AG09309 (cell line): Measurements from ENCODE around the gene LRRC57.

ENCODE experiments used
- DNase-seq: peaks from one replicate; pipeline ENCODE4 v3.0.0-alpha.2; 2010; ENCODE audit warnings: low read depth
- H3K4me3 ChIP-seq: 2 replicates; pipeline ENCODE4 v1.5.1; 2011; ENCODE audit warnings: mild to moderate bottlenecking, low read depth, low read length, moderate library complexity; ENCODE audit not compliant: control insufficient read depth
- TF ChIP-seq, protein P1 (sequence below): IDR thresholded peaks from 2 replicates; pipeline ENCODE4 v1.5.1; 2011; ENCODE audit warnings: mild to moderate bottlenecking, low read depth, low read length, inconsistent platforms; ENCODE audit not compliant: insufficient read depth, control insufficient read depth; ENCODE audit errors: missing control alignments

The LRRC57 gene

GRCh38 chr15:42493679-42494078, 54.9 kb downstream of the LRRC57 start:
- H3K4me3 ChIP-seq = no peak overlapping the region
- TF ChIP-seq, protein P1, sequence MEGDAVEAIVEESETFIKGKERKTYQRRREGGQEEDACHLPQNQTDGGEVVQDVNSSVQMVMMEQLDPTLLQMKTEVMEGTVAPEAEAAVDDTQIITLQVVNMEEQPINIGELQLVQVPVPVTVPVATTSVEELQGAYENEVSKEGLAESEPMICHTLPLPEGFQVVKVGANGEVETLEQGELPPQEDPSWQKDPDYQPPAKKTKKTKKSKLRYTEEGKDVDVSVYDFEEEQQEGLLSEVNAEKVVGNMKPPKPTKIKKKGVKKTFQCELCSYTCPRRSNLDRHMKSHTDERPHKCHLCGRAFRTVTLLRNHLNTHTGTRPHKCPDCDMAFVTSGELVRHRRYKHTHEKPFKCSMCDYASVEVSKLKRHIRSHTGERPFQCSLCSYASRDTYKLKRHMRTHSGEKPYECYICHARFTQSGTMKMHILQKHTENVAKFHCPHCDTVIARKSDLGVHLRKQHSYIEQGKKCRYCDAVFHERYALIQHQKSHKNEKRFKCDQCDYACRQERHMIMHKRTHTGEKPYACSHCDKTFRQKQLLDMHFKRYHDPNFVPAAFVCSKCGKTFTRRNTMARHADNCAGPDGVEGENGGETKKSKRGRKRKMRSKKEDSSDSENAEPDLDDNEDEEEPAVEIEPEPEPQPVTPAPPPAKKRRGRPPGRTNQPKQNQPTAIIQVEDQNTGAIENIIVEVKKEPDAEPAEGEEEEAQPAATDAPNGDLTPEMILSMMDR = no peak
- DNase-seq = no peak

- TF ChIP-seq, protein P1 = no peak
- no peak for DNase-seq
- H3K4me3 ChIP-seq = peak overlapping the region; percentile 96; the same call in 1 of the 2 replicates
Measured at GRCh38 chr15:42491539-42492225, 56.9 kb downstream of the LRRC57 start.

- TF ChIP-seq, protein P1 = no peak
- peak within 1 kb of the TSS; percentile 96 for H3K4me3 ChIP-seq
- peak; percentile 69 for DNase-seq
Measured at GRCh38 chr15:42490671-42491538, 57.7 kb downstream of the LRRC57 start, which contains the start of gene ZNF106. Gene ZNF106 (minus strand): TSS chr15:42491141. CDS start chr15:42472289, 18,852 bp downstream.

DNA sequence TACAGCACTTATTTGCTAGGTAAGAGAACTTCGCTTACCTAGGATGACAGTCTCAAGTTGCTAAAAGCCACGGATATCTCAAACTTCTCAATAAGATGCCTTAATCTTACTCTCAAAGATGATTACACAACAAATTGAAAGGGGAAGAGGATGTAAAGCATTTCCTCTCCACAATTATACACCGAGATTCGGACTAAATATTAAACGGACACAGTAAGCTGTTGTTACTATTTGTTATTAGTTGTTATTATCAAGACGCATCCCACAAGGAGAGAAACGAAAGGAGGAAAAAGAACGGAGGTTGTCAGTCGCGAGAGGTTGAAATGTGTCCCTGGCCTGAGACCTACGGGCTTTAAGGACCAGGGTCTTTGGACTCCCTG, 58.3 kb downstream of the LRRC57 start:
- DNase-seq = no peak
- H3K4me3 ChIP-seq = peak overlapping the region; percentile 96
- TF ChIP-seq, protein P1 = no peak
